AG09309 (cell line): ENCODE data around the gene SUSD3.

ENCODE experiments used
- DNase-seq: peaks from one replicate; pipeline ENCODE4 v3.0.0-alpha.2; 2010; ENCODE audit warnings: low read depth
- H3K4me3 ChIP-seq: 2 replicates; pipeline ENCODE4 v1.5.1; 2011; ENCODE audit warnings: mild to moderate bottlenecking, low read depth, low read length, moderate library complexity; ENCODE audit not compliant: control insufficient read depth
- CTCF ChIP-seq: IDR thresholded peaks from 2 replicates; pipeline ENCODE4 v1.5.1; 2011; ENCODE audit warnings: mild to moderate bottlenecking, low read depth, low read length, inconsistent platforms; ENCODE audit not compliant: insufficient read depth, control insufficient read depth; ENCODE audit errors: missing control alignments

Gene SUSD3

GRCh38 chr9:93110311-93110855 lies 51.9 kb downstream of the SUSD3 start:
- no peak for DNase-seq
- no peak for TF ChIP-seq CTCF
- no peak overlapping the region for H3K4me3 ChIP-seq

- no peak for DNase-seq
- no peak for TF ChIP-seq CTCF
- no peak overlapping the region for H3K4me3 ChIP-seq
Measured at GRCh38 chr9:93111001-93111370, 52.5 kb downstream of the SUSD3 start.

- TF ChIP-seq CTCF = no peak
- no peak for DNase-seq
Measured at GRCh38 chr9:93111371-93112115, 53.0 kb downstream of the SUSD3 start.

GRCh38 chr9:93112116-93112863 lies 53.8 kb downstream of the SUSD3 start:
- TF ChIP-seq CTCF = no peak
- no peak overlapping the region for H3K4me3 ChIP-seq
- no peak for DNase-seq

More at GRCh38 chr9:93111371-93112115, 53.0 kb downstream of the SUSD3 start:
- no peak overlapping the region for H3K4me3 ChIP-seq

GRCh38 chr9:93112864-93113389 lies 54.4 kb downstream of the SUSD3 start:
- DNase-seq = no peak
- no peak for TF ChIP-seq CTCF
- H3K4me3 ChIP-seq = no peak overlapping the region

GRCh38 chr9:93114169-93114983 lies 55.9 kb downstream of the SUSD3 start:
- H3K4me3 ChIP-seq = no peak overlapping the region
- no peak for TF ChIP-seq CTCF
- DNase-seq = no peak
